Measurements from ENCODE around the gene SLC9A3.

The SLC9A3 gene

DNA sequence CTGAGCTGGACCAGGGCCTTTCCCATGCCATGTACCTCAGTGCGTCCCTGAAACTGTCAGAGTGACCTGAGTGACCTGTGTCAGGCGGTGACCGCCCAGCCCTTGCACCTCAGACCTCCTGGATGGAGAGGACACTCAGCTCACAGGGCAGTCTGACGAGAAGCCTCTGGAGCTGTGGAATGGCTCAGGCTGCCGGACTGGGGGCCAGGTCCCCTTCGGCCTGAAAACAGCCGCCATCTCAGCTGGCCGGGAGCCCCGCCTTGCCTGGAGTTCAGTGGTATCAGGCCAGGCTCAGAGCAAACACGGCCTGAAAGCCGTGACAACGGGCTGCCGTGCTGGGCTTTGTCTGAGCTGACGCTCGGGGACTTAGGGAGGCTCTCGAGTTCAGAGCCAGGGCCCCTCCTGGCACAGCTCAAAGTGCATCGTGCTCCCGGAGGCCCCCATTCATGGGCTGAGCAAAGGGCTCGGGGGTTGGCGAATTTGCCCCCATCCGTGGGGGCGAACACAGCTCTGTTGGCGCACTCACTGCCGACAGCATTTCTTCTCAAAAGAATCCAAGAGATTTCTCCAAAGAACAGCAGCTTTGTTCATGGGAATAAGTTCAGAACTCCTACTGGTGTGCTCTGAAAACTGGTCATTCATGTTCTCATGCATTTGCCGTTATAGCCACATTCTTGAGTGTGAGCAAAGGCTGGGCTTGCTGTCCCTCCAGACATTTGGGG lies 8.4 kb upstream of the SLC9A3 start:
- no peak for TF ChIP-seq EP300 (IDR thresholded peaks at IDR 0.05; ENCODE audit: borderline replicate concordance)
- TF ChIP-seq ZBTB7A (IDR thresholded peaks at IDR 0.05; ENCODE audit: low read depth) = no peak
- TF ChIP-seq, protein P1, sequence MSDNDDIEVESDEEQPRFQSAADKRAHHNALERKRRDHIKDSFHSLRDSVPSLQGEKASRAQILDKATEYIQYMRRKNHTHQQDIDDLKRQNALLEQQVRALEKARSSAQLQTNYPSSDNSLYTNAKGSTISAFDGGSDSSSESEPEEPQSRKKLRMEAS (IDR thresholded peaks at IDR 0.05) = no peak
- no peak for TF ChIP-seq YY1 (IDR thresholded peaks at IDR 0.05; ENCODE audit: low read depth)
- no peak for TF ChIP-seq CEBPB (IDR thresholded peaks at IDR 0.05)
- no peak for TF ChIP-seq USF1 (IDR thresholded peaks at IDR 0.05)
- no peak for TF ChIP-seq EGR1 (IDR thresholded peaks at IDR 0.05)
- no peak for TF ChIP-seq RAD21 (IDR thresholded peaks at IDR 0.05; ENCODE audit: low read depth)

DNA sequence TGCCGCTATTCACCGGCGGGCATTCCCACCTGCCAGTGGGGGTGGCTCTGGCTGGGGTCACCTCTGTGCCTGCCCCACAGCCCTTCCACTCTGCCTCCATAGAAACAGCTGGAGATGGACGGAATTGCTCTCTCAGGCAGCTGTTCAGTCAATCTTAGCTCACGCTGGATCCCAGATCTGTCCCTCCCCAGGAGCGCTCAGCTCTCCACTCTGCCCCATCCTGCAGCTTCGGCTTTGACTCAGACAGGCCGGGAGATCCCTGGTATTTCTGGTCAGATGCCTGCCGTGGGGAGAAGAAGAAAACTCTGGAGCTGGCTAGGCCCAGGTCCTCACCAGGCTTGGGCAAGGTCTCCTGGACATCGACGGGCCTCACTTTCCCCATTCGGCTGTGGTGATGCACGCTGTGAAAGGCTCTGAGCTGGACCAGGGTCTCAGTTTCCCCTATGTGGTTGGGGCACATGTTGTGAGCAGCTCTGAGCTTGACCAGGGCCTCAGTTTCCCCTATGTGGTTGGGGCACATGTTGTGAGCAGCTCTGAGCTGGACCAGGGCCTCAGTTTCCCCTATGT lies 7.6 kb upstream of the SLC9A3 start:
- TF ChIP-seq USF1 (IDR thresholded peaks at IDR 0.05) = no peak
- TF ChIP-seq YY1 (IDR thresholded peaks at IDR 0.05; ENCODE audit: low read depth) = no peak
- no peak for TF ChIP-seq ZBTB7A (IDR thresholded peaks at IDR 0.05; ENCODE audit: low read depth)
- no peak for TF ChIP-seq CEBPB (IDR thresholded peaks at IDR 0.05)
- no peak for TF ChIP-seq TAF1 (IDR thresholded peaks at IDR 0.05; ENCODE audit: low read depth)
- no peak for TF ChIP-seq FOXM1 (IDR thresholded peaks at IDR 0.05; ENCODE audit: borderline replicate concordance, low read depth)
- TF ChIP-seq TCF12 (IDR thresholded peaks at IDR 0.05; ENCODE audit: low read depth) = no peak
- no peak for TF ChIP-seq RAD21 (IDR thresholded peaks at IDR 0.05; ENCODE audit: low read depth)
- no peak for TF ChIP-seq NFIC (IDR thresholded peaks at IDR 0.05)
- TF ChIP-seq EGR1 (IDR thresholded peaks at IDR 0.05) = no peak
- TF ChIP-seq, protein P1 (IDR thresholded peaks at IDR 0.05) = no peak
- no peak for TF ChIP-seq CREB1 (IDR thresholded peaks at IDR 0.05; ENCODE audit: low read depth)
- no peak for TF ChIP-seq TEAD4 (IDR thresholded peaks at IDR 0.05)

- TF ChIP-seq TEAD4 (IDR thresholded peaks at IDR 0.05) = peak; percentile 69
- TF ChIP-seq REST (IDR thresholded peaks at IDR 0.05; ENCODE audit: low read depth) = no peak
- TF ChIP-seq CREB1 (IDR thresholded peaks at IDR 0.05; ENCODE audit: low read depth) = no peak
- peak; percentile 29; the same call in 1 of the 2 replicates for TF ChIP-seq RAD21 (IDR thresholded peaks at IDR 0.05; ENCODE audit: low read depth)
- 0 out of 2 replicates have a peak, but pooled peaks have one; percentile 48 for TF ChIP-seq YY1 (IDR thresholded peaks at IDR 0.05; ENCODE audit: low read depth)
- no peak for TF ChIP-seq EGR1 (IDR thresholded peaks at IDR 0.05)
- TF ChIP-seq USF1 (IDR thresholded peaks at IDR 0.05) = peak; percentile 67; the same call in 1 of the 2 replicates
- no peak for TF ChIP-seq TAF1 (IDR thresholded peaks at IDR 0.05; ENCODE audit: low read depth)
- TF ChIP-seq TCF12 (IDR thresholded peaks at IDR 0.05; ENCODE audit: low read depth) = peak; percentile 93
- peak; percentile 73 for TF ChIP-seq NFIC (IDR thresholded peaks at IDR 0.05)
- TF ChIP-seq, protein P1 (IDR thresholded peaks at IDR 0.05) = peak; percentile 63
- peak; percentile 65; the same call in 1 of the 2 replicates for TF ChIP-seq ZBTB7A (IDR thresholded peaks at IDR 0.05; ENCODE audit: low read depth)
- TF ChIP-seq EP300 (IDR thresholded peaks at IDR 0.05; ENCODE audit: borderline replicate concordance) = peak; percentile 52
Measured at GRCh38 chr5:531101-531748, 7.0 kb upstream of the SLC9A3 start.

GRCh38 chr5:530001-530955 lies 6.0 kb upstream of the SLC9A3 start:
- no peak for TF ChIP-seq NFIC (IDR thresholded peaks at IDR 0.05)
- no peak for TF ChIP-seq REST (IDR thresholded peaks at IDR 0.05; ENCODE audit: low read depth)
- TF ChIP-seq, protein P1 (IDR thresholded peaks at IDR 0.05) = no peak
- TF ChIP-seq RAD21 (IDR thresholded peaks at IDR 0.05; ENCODE audit: low read depth) = no peak
- TF ChIP-seq USF1 (IDR thresholded peaks at IDR 0.05) = no peak
- no peak for TF ChIP-seq TAF1 (IDR thresholded peaks at IDR 0.05; ENCODE audit: low read depth)
- TF ChIP-seq TEAD4 (IDR thresholded peaks at IDR 0.05) = no peak
- TF ChIP-seq TCF12 (IDR thresholded peaks at IDR 0.05; ENCODE audit: low read depth) = no peak

All from Ishikawa (cell line).